Retina (tissue), 1 donor: ENCODE measurements around the gene GRIN2A.

Experiments used
- DNase-seq: peaks from one replicate; pipeline ENCODE4 v3.0.0-alpha.2; 2016

GRIN2A gene

GRCh38 chr16:9736547-9736946, 445.7 kb downstream of the GRIN2A start:
- no peak for DNase-seq

DNA sequence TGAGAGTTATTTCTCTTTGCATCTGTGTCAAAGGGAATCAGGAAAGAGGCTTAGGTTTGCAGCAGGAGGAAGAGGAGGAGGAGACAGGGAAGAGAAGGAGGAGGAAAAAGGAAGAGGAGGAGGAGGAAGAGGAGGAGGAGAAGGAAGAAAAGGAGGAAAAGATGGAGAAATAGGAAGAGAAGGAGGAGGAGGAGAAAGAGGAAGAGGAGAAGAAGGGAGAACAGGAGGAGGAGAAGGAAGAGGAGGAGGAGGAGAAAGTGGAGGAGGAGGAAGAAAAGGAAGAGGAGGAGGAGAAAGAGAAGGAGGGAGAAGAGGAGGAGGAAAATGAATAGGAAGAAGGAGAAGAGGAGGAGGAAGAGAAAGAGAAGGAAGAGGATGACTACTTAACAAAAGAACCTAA, 459.1 kb downstream of the GRIN2A start:
- no peak for DNase-seq

- no peak for DNase-seq
Observed at GRCh38 chr16:9713907-9714306, 468.3 kb downstream of the GRIN2A start.

GRCh38 chr16:9713156-9713555, 469.1 kb downstream of the GRIN2A start:
- no peak for DNase-seq

- DNase-seq, result no peak
Observed at GRCh38 chr16:9708972-9709620, 473.1 kb downstream of the GRIN2A start.

DNA sequence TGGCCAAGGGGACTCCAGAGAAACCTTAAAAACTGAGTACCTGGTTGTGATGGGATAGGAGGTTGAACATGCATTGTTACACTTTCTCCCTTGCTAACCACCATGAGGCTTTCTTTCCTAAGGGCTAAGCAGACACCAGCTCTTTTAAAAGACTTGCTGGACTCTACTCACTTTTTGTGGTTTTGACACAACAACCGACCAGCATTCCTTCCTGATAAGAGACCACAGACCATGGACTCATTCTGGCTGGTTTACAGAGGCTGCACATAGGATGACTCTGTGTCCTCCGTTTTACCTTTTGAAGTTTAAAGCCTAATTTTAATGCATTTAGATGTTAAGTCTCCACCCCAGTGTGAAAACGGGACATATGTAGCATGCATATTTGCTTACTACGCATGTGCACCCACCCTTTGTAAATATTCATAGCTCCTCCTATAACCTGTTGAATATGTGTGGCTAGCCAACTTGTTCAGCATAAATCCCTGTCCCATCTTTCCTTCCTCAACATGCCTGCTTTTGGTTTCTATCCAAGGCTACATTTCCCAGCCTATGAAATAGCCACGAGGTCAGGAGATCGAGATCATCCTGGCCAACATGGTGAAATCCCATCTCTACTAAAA, 475.9 kb downstream of the GRIN2A start:
- no peak for DNase-seq

DNA sequence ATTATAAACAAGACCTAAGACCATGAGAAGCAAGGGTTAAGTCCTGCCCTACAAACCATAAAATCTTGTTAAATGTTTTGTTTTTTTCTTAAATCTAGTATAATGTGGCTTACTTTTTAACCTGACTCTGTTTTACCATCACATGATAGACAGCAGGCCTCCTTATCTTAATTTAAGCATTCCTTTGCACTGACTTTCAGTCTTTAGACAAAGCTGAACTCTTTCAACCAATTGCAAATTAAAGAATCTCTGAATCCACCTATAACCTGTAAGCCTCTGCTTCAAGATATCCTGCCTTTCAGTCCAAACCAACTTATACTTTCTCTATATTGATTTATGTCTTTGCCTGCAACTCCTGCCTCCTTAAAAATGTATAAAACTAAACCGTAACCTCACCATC, 478.5 kb downstream of the GRIN2A start:
- DNase-seq, result no peak
